Globus pallidus (tissue), 1 donor: ENCODE measurements around the gene NEIL3.
A peak's percentile ranks its signal among the peaks of the same experiment; 100 is the strongest.

ENCODE experiments used
- DNase-seq: peaks from one replicate; pipeline ENCODE4 v3.0.0-alpha.2; 2015; ENCODE audit warnings: low spot score

The NEIL3 gene, protein sequence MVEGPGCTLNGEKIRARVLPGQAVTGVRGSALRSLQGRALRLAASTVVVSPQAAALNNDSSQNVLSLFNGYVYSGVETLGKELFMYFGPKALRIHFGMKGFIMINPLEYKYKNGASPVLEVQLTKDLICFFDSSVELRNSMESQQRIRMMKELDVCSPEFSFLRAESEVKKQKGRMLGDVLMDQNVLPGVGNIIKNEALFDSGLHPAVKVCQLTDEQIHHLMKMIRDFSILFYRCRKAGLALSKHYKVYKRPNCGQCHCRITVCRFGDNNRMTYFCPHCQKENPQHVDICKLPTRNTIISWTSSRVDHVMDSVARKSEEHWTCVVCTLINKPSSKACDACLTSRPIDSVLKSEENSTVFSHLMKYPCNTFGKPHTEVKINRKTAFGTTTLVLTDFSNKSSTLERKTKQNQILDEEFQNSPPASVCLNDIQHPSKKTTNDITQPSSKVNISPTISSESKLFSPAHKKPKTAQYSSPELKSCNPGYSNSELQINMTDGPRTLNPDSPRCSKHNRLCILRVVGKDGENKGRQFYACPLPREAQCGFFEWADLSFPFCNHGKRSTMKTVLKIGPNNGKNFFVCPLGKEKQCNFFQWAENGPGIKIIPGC

DNA sequence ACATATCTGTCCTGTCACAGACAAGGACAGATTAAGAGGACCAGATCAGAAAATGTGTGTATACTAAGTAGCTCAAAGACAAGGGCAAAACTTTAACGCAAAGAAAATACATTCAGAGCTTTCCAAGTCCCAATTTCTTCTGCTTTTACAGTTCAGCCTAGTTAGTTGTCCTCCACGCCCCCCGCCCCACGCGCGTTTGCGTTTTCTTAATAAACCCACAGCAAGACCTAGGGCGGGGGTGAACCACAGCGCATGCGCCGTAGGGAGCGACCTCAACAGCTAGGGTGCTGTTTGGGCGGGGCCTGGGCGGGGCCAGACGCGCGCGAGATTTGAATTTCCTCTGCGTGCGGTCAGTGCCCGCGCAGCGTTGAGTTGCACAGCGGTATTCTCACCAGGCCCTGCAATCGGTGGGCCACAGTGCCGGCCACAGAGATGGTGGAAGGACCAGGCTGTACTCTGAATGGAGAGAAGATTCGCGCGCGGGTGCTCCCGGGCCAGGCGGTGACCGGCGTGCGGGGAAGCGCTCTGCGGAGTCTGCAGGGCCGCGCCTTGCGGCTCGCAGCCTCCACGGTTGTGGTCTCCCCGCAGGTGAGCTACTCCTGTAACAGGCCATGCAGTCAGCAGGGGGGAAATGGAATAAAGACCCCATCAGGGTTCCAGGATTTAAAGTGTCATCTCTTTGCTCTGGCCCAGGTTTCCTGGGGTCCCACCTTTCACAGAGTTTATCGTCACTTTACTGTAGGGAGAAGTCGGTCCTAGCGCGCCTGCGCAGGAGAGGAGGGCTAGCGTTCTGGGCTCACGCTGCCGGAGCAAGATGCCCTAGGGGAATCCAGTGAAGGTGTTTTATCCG lies at the start of gene NEIL3:
Gene NEIL3 (plus strand): TSS at position 353 of the 850 bp plus-strand sequence. CDS start 80 bp downstream, at position 433.
- DNase-seq, result peak; percentile 86

DNA sequence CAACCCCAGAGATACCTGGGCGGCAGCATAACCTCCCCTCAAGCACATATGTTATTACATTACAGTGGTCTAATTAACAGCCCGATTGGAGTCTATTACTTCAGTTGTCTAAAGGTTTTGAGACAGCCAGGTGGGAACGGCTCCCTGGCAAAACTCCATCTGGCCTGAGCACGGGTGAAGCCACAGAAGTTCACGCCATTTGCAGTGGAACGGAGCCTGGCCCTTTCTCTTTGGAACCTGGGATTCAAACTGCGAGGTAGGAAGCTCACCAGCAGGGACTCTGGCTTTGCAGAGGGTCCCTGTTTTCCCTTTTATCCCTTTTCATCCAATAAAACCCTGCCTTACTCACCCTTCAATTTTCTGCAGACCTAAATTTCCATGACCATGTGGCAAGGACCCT lies 45.9 kb upstream of the NEIL3 start:
- DNase-seq, result no peak

DNA sequence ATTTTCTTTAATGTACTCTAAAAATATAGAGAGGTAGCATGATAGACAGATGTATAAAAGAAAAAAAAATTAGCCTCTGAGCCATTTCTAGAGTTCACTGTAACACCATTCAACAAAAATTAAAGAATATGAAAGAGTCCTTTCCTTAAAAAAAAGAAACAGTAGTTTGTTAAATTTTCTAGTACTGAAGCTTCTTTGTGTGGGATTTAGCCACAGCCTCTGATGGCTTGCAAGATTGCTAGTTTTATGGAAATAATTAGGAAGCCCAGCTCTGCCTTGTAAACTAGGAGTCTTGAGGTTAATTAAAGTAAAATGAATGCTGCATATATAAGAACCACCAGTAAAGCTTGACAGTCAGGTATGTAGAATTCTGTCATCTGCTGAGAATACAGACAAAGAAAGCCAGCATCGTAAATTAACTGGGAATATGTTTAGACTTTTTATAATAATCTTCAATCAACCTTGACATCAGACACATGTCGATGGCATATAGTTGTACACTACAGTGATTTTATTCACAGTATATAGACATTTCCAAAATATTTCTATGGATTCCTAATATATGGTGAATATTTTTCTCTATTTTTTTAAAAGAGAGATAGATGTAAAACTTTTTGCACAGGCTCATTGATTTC lies 44.8 kb upstream of the NEIL3 start:
- DNase-seq, result no peak

DNA sequence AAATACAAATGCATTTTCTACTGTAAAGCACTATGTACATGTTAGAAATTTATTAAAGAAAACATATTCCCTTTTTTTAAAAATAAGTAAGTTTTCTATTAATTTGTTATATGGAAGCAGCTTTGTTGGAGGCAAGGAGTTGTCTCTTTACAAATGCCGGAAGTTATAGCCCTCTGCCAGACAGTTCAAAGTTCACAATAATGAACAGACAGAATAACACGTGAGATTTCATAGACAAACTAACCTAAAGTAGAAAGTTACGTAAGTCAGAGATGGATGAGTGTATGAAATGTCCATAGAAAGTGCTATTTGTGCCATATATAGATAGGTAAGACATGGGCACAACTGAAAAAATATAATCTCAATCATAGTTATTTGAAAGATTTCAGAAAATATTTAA lies 43.9 kb upstream of the NEIL3 start:
- DNase-seq, result no peak

DNA sequence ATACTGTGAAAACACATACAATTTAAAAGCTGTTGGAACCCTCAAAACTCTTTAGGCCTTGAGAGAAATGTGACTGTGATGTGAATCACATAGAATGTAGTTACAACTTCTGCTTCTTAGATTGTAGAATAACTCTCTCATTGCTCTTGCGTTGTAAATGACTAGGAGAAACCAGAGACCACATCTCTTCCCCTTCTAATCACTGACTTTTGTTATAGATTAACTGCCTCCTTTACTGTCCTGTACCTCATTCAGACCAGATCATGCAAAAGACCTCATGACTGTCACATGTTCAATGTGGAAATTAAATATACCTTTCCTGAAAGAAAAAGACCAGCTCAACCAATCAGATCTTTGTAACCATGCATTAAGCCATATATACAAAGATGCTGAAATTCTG lies 43.2 kb upstream of the NEIL3 start:
- no peak for DNase-seq

DNA sequence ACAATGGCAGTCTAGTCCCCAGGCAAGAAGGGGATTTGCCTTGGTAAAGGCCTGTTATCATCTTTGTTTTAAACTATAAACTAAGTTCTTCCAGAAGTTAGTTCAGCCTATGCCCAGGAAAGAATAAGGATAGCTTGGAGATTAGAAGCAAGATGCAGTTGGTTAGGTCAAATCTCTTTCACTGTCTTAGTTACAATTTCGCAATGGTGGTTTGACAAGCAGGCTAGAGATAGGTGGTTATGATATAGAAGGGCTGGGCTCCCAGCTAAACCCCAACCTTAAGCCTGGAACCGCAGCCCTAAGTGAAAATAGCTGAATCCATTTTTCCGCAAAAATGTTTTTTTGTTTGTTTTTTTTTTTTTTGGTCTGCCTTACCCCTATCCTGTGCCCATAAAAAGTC lies 41.8 kb upstream of the NEIL3 start:
- no peak for DNase-seq

DNA sequence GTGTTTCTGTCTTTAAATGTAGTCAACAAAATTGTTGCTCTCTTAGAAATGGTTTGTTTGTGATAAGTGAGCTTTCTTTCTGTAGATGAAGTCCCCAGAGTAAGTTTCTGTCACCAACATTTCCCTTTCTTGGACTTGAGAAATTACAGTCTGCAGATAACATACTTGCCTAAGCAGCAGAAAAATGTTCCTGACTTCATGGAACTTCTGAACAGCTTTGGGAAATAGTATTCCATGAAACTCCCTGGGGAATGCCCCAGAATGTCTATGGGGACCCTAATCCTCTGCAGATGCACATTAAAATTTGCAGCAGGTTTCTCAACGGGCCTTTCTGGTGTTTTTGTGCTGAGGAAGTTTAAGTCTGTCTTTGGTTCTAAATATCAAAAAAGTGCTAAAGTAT lies 38.6 kb upstream of the NEIL3 start:
- no peak for DNase-seq

DNA sequence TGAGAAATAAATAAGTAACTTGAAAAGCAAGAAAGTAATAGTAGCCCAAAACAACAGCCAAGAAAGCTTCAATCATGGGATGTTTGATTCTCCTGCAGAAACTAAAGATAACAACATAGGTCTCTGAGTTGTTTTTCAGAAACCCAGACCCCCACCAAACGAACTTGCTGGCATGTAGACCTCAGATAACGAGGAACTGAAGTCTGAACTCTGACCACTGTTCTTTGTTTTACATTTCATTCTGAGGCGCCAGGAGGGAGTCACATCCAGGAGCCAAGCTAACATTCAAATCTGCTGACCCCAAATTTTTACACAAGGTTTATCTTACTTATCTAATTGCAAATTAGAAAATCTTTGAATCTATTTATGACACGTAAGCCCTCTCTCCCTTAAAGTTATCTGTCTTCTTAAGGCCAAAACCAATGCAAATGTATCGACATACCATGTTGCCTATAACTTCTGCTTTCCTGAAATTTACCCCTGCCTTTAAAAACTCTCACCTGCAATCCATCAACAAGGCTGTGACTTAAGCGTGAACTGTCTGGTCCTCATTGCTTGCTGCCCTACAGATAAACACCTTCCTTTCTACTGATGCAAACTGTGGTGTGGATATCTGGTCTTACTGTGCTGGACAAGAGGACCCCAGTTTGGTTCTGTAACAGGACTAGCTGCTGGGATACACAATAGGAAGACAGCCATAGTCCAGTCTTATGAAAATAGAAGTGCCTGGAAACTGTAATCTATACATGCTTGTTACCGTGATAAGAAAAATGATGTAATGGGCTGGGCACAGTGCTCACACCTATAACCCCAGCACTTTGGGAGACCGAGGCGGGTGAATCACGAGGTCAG lies 37.5 kb upstream of the NEIL3 start:
- no peak for DNase-seq

DNA sequence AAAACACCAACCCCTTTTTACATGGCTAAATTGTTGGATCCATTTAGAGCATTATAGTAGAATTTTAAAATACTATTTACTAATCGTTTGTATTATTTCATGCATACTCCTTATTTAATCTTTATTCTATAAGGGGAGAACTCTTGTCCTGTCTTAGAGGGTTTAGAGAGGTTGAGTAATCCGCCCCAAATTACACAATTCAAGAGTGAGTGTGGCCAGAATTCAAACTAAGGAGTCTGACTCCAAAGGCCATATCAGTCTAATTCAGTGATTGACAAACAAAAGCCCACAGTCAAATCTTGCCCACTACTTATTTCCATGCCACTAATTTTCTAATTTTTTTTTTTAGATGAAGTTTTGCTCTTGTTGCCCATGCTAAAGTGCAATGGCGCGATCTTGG lies 33.7 kb upstream of the NEIL3 start:
- DNase-seq, result no peak

DNA sequence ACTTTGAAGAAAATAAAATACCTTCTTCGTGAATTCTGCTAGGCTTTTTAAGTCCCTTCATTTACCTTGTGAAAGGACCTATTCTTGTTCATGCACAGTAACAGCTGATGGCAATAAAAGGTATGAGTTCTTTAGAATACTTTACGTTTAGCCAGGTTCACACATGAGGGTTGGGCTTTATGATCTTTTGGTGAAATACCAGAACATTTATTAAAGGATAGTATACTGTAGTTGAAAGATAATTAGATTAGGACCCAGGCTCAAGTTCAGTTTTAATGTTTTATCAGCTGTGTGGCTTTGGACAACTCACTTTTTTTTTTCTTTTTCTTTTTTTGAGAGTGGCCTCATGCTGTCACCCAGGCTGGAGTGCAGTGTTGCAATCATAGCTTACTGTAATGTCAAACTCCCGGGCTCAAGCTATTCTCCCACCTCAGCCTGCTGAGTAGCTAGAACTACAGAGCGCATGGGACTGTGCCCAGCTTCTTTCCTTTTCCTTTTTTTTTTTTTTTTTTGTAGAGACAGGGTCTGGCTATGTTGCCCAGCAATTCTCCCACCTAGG lies 28.2 kb upstream of the NEIL3 start:
- no peak for DNase-seq

DNA sequence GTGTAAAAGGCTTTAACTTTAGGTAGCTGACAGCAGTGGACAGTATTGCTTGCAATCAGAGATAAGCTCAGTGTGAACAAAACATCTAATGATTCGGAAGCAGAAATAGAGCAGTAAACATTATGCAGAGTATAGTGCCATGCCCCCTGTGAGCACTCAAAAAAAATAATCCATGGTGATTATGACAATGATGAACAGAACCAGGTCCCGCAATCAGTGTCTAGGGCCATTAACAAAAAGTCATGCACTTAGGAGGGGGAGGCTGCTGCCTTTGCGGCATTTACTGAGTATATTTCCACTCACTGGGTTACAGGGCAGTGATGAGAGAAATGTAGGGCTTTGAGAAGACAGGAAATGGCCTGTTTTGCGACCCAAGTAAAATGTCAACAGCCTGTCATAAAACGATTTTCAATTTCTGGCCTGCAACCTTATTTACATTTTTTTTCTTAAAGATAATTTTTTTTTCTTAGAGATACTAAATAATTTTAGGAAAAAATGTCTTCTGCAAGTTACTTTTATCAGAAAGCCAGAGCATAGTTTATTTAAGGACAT lies 27.3 kb upstream of the NEIL3 start:
- no peak for DNase-seq

DNA sequence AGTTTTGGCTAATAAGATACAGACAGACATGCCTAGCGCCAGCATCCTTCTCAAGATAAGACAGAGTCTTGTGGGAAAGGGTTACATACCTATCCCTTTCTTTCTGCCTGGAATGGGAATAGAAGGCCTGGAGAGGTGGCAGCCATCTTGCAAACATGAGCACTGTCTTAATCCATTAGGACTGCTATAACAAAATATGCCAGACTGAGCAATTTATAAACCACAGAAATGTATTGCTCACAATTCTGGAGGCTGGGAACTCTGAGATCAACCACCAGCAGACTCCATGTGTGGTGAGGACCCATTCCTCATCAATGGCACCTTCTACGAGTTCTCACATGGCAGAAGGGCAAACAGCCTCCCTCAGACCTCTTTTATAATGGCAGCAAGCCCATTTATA lies 26.5 kb upstream of the NEIL3 start:
- DNase-seq, result no peak

DNA sequence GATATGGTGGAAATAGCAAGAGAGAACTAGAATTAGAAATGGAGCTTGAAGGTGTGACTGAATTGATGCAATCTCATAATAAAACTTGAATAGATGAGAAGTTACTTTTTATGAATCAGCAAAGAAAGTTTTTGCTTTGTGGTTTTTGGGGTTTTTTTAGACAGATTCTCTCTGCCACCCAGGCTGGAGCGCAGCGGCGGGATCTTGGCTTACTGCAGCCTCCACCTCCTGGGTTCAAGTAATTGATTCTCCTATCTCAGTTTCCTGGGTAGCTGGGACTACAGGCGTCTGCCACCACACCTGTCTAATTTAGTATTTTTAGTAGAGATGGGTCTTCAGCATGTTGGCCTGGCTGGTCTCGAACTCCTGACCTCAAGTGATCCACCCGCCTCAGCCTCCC lies 23.7 kb upstream of the NEIL3 start:
- DNase-seq, result no peak

DNA sequence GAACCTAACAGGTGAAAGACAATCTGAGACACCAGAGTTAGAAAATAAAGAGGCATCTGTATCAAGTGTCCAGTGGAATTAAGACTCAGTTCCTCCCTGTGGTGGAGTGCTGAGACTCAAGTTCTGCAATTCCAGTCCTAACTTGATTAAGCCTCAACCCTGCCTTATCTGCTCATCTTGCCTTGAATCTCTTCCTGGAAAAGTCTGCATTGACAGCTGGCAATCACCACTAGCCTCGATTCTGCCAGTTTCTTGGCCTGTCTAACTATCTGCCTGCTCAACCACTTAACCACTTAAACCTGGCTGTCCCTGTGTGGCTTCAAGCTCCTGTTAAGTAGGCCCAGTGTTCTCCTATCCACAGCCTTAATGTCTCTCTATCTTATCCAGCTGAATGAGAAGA lies 22.4 kb upstream of the NEIL3 start:
- DNase-seq, result no peak

DNA sequence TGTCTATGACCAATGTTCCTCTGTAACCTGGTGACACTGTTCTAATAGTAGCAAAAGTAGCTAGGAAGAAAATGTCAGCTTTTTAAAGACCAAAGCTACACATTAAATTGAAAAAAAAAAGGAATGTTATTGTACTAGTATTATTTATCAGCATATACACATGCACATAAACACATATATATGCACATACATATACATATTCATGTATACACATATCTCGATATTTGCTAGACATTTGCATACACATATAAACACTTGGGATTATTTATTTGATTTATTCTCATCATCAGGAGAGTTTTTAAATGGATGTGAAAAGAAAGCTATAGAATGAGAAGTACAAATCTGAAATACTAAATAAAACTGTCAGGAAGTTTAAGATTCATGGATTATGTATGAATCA lies 21.3 kb upstream of the NEIL3 start:
- no peak for DNase-seq

DNA sequence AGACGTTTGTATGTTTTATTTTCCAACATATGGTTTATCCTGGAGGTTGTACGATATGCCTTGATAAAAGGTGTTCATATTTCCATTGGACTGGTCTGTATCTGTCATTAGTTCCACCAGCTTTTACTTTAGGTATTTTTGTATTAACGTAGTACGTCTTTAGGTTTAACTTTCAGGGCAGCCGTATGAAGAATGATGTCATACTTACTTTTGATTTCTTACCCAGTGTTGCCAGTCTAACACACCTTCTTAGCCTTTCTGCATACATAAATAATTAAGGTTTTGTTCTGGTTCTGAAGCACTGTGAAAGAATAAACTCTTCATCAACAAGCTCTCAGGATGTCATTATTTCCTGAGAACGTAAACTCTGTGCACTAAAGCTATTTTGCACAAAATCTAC lies 18.9 kb upstream of the NEIL3 start:
- no peak for DNase-seq

DNA sequence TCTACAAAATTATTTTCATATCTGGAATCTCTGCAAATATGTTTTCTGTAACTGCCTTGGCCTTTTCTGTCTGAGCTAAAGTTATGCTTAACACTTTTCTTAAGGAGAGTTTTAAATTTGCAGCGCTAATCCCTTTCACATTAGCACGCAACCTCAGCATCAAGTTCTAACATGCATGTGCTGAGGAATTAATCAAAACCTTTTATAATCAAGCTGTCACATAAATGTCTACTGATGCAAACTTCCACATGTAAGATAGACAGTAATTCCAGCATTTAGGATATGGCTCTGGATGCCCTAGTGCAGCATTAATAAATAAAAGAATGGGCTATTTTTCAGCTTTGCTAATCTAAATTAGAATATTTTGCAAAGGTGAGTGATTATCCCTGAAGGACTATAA lies 17.5 kb upstream of the NEIL3 start:
- DNase-seq, result no peak

DNA sequence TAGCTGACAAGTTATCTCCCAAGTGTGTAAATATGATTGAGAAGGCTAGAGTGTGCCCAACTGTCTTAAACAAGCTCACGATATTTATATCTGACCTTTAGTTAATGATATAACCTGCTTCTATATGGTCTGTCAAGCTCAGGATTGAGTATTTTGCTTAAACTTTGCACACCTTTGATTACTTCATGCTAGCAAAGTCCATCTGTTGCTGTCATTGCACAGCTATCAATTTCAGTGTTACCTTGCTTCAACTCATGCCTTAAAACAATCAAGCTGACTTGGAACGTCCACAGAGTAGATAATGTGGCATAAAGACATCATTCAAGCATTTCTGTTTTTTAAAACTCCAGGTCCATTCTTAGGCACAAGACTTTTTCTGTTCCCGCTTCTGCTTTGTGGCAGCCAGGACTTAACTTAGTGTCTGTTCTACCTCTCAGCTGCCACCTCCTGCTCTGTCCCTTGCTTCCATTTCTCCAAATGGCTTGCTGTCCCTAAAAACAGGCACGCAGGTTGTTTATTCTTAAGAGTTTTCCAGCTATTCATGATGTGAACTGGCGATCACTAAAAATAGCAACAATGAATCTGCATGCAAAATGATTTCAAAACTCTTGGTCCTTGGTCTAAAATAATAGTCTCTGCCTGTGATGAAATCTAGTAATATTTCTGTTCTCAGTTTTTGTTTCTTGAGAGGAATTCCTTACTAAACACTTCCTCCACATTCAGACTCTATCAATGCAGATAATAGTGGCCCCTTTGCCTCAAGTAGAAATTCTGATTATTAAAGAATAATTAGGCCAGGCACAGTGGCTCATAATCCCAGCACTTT lies 16.3 kb upstream of the NEIL3 start:
- DNase-seq, result no peak

DNA sequence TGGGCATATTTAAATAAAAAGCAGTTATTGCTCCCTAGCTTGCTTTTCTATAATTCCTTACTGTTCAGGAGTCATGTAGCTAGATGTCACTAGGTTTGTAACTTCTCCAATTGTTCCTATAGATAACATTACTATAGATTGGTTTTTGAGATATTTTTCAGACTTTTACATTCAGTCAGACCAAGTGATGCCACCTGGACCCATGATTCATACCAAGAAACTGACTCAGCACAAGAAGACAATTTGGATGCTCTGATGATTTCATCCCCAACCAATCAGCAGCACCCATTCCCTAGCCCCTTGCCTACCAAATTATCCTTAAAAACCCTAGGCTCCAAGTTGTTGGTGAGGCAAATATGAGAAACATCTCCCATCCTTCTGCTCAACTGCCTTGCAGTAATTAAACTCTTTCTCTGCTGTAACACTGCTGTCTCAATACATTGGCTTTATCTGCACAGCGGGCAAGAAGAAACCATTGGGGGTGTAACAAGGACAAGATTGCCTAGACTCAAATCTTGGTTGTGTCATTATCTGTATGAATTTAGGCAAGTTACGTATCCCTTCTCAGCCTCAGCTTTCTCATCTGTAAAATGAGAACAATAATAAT lies 11.8 kb upstream of the NEIL3 start:
- no peak for DNase-seq
